Peyer's patch (tissue), 4 donors: ENCODE results near the gene SLC22A17.

Experiments
- CTCF ChIP-seq, 6 experiments: fragments of 450-650 bp in 4 of 6; fragments of 200-600 bp in 2 of 6; sonication (generic) in 1 of 6; IDR thresholded peaks; one replicate each; pipeline ENCODE4 v1.5.1; 2017 to 2019; ENCODE audit warnings: antibody characterized with exemption in 6 of 6, mild to moderate bottlenecking in 3 of 6, moderate library complexity in 1 of 6
- POLR2A ChIP-seq, 2 donors: fragments of 450-650 bp; IDR thresholded peaks; one replicate each; pipeline ENCODE4 v1.5.1; 2017; ENCODE audit warnings: antibody characterized with exemption in 2 of 2, mild to moderate bottlenecking in 2 of 2, moderate library complexity in 2 of 2

DNA sequence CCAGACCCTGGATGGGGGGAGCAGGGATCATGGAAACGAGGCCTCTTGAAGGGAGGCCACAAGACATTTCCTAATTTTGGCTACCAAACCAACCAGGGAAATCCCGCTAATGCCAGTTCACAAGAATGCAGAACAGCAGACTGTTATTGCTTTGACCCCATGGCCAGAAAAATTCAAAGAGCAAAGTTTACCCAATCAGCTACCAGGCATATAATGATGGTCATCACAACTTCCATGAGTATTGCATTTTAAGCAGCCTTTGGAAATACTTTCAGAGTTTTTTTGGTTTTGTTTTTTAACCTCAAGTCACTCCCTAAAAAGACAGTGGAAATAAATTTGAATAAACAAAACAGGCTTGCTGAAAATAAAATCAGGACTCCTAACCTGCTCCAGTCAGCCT is 19.8 kb upstream of the SLC22A17 start, which contains the start of gene IL25:
- TF ChIP-seq CTCF (IDR thresholded peaks at IDR 0.05) (no peak), POLR2A (IDR thresholded peaks at IDR 0.05) (no peak)
